Upper lobe of left lung (tissue), 4 donors: ENCODE data around the gene RASD1.

ENCODE experiments used
- CTCF ChIP-seq, 6 experiments: fragments of 450-650 bp in 4 of 6; fragments of 200-600 bp in 2 of 6; sonication (generic) in 2 of 6; IDR thresholded peaks; one replicate each; pipeline ENCODE4 v1.5.1; 2016 to 2019; ENCODE audit warnings: antibody characterized with exemption in 6 of 6
- POLR2A ChIP-seq, 4 donors: fragments of 450-650 bp; IDR thresholded peaks; one replicate each; pipeline ENCODE4 v1.5.1; 2016 to 2017; ENCODE audit warnings: antibody characterized with exemption in 4 of 4, mild to moderate bottlenecking in 2 of 4
- POLR2AphosphoS5 ChIP-seq, 2 donors: sonication (generic); formaldehyde crosslinking; IDR thresholded peaks; one replicate each; pipeline ENCODE4 v1.5.1; 2017; ENCODE audit warnings: antibody characterized with exemption in 2 of 2

GRCh38 chr17:17531156-17531555 is 35.0 kb upstream of the RASD1 start:
- TF ChIP-seq CTCF (IDR thresholded peaks at IDR 0.05) (no peak), POLR2AphosphoS5 (IDR thresholded peaks at IDR 0.05) (no peak), POLR2A (IDR thresholded peaks at IDR 0.05) (no peak)
